Astrocyte of the cerebellum (primary cell): ENCODE results near the gene SWT1.
"Not testable (repeated sequence)": the region's sequence is repeated elsewhere in the genome, so short reads cannot be mapped to it uniquely, and the experiment has no call there.

Experiments
- DNase-seq: peaks from one replicate; pipeline ENCODE4 v3.0.0-alpha.2; 2011; ENCODE audit warnings: low read depth
- H3K4me3 ChIP-seq: 2 replicates; pipeline ENCODE4 v1.5.1; 2011; ENCODE audit warnings: mild to moderate bottlenecking, low read depth, low read length, moderate library complexity
- CTCF ChIP-seq: IDR thresholded peaks from 2 replicates; pipeline ENCODE4 v1.5.1; 2012; ENCODE audit warnings: low read length, low read depth, moderate library complexity, mild to moderate bottlenecking; ENCODE audit errors: missing control alignments
- in situ Hi-C: cut with HindIII; loops from 2 replicates; pipeline ENCODE4 v1.10.0; 2017; ENCODE audit warnings: low sequenced_read_pairs

SWT1 gene

DNA sequence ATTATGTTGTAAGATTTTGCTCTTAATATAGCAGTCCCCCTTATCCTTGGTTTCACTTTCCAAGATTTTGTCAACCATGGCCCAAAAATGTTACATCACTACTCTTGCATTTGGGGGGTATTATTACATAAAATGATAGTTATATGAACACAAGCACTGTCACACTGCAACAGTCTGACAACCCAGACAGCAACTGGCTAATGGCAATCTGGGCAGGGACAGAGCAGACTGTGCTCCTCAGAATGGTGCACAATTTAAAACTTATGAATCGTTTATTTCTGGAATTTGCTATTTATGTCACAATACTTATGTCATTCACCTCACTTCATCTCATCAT lies 162.1 kb downstream of the SWT1 start:
- in situ Hi-C loops: no loop called here
- no peak overlapping the region for H3K4me3 ChIP-seq
- TF ChIP-seq CTCF: no peak
- no peak for DNase-seq

DNA sequence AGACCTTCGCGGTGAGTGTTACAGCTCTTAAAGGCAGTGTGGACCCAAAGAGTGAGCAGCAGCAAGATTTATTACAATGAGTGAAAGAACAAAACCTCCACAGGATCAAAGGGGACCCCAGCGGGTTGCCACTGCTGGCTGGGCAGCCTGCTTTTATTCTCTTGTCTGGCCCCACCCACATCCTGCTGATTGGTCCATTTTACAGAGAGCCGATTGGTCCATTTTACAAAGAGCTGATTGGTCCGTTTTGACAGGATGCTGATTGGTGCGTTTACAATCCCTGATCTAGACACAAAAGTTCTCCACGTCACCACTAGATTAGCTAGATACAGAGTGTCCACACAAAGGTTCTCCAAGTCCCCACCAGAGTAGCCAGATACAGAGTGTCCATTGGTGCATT lies 164.1 kb downstream of the SWT1 start:
- DNase-seq, H3K4me3 ChIP-seq, in situ Hi-C loops: not testable (repeated sequence)

DNA sequence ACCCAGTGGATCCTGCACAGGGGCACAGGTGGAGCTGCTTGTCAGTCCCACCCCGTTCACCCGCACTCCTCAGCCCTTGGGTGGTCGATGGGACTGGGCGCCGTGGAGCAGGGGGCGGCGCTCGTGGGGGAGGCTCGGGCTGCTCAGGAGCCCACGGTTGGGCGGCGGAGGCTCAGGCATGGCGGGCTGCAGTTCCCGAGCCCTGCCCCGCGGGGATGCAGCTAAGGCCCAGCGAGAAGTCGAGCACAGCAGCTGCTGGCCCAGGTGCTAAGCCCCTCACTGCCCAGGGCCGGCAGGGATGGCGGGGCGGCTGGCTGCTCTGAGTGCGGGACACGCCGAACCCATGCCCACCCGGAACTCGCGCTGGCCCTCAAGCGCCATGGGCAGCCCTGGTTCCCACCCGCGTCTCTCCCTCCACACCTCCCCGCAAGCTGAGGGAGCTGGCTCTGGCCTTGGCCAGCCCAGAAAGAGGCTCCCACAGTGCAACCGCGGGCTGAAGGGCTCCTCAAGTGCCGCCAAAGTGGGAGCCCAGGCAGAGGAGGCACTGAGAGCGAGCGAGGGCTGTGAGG lies 164.8 kb downstream of the SWT1 start:
- DNase-seq, in situ Hi-C loops, H3K4me3 ChIP-seq: not testable (repeated sequence)

DNA sequence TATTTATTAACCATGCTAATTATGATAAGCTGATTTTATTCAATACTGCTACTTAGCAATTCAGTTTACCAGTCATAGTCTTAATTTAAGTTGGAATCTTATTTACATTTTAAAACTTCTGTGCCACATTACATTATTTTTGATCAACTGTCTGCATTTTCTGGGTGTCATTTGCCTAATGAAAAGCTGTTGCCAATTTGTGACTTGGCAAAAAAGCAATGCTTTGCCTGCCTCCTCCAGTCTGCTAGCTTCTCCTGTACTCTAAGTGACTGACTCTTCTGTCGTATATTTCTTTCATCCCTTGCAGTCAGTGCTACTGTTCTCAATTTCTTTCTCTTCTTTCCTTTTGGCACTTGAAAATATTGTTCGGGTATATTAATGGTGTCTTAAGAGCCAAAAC lies 165.7 kb downstream of the SWT1 start:
- TF ChIP-seq CTCF: no peak
- in situ Hi-C loops: no loop called here
- no peak overlapping the region for H3K4me3 ChIP-seq
- DNase-seq: no peak

GRCh38 chr1:185324118-185324517 lies 167.2 kb downstream of the SWT1 start:
- in situ Hi-C loops: no loop called here
- no peak overlapping the region for H3K4me3 ChIP-seq
- no peak for DNase-seq
- no peak for TF ChIP-seq CTCF

DNA sequence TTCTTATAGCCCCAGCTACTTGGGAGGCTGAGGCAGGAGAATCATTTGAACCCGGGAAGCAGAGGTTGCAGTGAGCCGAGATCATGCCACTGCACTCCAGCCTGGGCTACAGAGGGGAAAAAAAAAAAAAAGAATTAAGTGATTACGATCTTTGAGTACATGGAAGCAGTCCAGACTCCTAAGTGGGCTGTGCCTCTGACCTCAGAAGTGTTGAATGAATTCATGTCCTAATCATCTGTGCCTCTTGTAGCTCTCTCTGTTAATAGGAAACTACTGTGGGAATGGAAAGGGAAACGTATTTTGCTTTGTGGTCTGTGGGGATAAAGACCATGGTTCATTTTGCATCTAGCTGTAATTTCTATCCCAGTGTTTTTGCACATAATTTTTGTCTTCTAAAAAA lies 168.4 kb downstream of the SWT1 start:
- no peak for TF ChIP-seq CTCF
- H3K4me3 ChIP-seq: no peak overlapping the region
- in situ Hi-C loops: no loop called here
- no peak for DNase-seq

DNA sequence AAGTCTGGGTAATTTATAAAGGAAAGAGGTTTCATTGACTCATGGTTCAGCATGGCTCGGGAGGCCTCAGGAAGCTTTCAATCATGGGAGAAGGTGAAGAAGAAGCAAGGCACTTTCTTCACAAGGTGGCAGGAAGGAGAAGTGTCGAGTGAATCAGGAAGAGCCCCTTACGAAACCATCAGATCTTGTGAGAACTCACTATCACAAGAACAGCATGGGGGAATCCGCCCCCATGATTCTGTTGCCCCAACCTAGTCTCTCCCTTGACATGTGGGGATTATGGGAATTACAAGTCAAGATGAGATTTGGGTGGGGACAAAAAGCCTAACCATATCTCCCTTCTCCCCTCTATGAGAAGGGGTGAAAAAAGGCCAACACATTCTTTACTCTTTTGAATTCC lies 171.3 kb downstream of the SWT1 start:
- in situ Hi-C loops: no loop called here
- TF ChIP-seq CTCF: no peak
- DNase-seq: no peak
- H3K4me3 ChIP-seq: no peak overlapping the region

GRCh38 chr1:185334182-185334581 lies 177.2 kb downstream of the SWT1 start:
- TF ChIP-seq CTCF: no peak
- DNase-seq: no peak
- no peak overlapping the region for H3K4me3 ChIP-seq
- in situ Hi-C loops: no loop called here
